ENCODE results near the gene EIF4A3.

EIF4A3 gene

GRCh38 chr17:80190716-80191115 is 43.8 kb upstream of the EIF4A3 start:
- in situ Hi-C loops (cut with HindIII; ENCODE audit: low sequenced_read_pairs) = no loop called here
- DNase-seq (ENCODE audit: low read depth, low spot score) = no peak
- H3K4me3 ChIP-seq (ENCODE audit: low read depth, low read length) = no peak overlapping the region
- TF ChIP-seq CTCF (IDR thresholded peaks at IDR 0.05; ENCODE audit: low read depth, low read length) = no peak

GRCh38 chr17:80189611-80190010 is 42.7 kb upstream of the EIF4A3 start:
- TF ChIP-seq CTCF (IDR thresholded peaks at IDR 0.05; ENCODE audit: low read depth, low read length) = no peak
- in situ Hi-C loops (cut with HindIII; ENCODE audit: low sequenced_read_pairs) = no loop called here
- H3K4me3 ChIP-seq (ENCODE audit: low read depth, low read length) = no peak overlapping the region
- DNase-seq (ENCODE audit: low read depth, low spot score) = no peak

GRCh38 chr17:80187515-80187941 is 40.6 kb upstream of the EIF4A3 start:
- H3K4me3 ChIP-seq (ENCODE audit: low read depth, low read length) = no peak overlapping the region
- in situ Hi-C loops (cut with HindIII; ENCODE audit: low sequenced_read_pairs) = no loop called here
- no peak for DNase-seq (ENCODE audit: low read depth, low spot score)
- TF ChIP-seq CTCF (IDR thresholded peaks at IDR 0.05; ENCODE audit: low read depth, low read length) = no peak

GRCh38 chr17:80187090-80187489 is 40.2 kb upstream of the EIF4A3 start:
- no peak for DNase-seq (ENCODE audit: low read depth, low spot score)
- no peak for TF ChIP-seq CTCF (IDR thresholded peaks at IDR 0.05; ENCODE audit: low read depth, low read length)
- in situ Hi-C loops (cut with HindIII; ENCODE audit: low sequenced_read_pairs) = no loop called here
- H3K4me3 ChIP-seq (ENCODE audit: low read depth, low read length) = no peak overlapping the region

- in situ Hi-C loops (cut with HindIII; ENCODE audit: low sequenced_read_pairs) = no loop called here
- DNase-seq (ENCODE audit: low read depth, low spot score) = no peak
- no peak for TF ChIP-seq CTCF (IDR thresholded peaks at IDR 0.05; ENCODE audit: low read depth, low read length)
- no peak overlapping the region for H3K4me3 ChIP-seq (ENCODE audit: low read depth, low read length)
Observed at GRCh38 chr17:80185968-80186367, 39.0 kb upstream of the EIF4A3 start.

GRCh38 chr17:80184423-80184714 is 37.4 kb upstream of the EIF4A3 start:
- in situ Hi-C loops (cut with HindIII; ENCODE audit: low sequenced_read_pairs) = no loop called here
- no peak overlapping the region for H3K4me3 ChIP-seq (ENCODE audit: low read depth, low read length)
- no peak for TF ChIP-seq CTCF (IDR thresholded peaks at IDR 0.05; ENCODE audit: low read depth, low read length)
- no peak for DNase-seq (ENCODE audit: low read depth, low spot score)

All from astrocyte of the spinal cord (primary cell).